ENCODE results near the gene MACROD2.

DNA sequence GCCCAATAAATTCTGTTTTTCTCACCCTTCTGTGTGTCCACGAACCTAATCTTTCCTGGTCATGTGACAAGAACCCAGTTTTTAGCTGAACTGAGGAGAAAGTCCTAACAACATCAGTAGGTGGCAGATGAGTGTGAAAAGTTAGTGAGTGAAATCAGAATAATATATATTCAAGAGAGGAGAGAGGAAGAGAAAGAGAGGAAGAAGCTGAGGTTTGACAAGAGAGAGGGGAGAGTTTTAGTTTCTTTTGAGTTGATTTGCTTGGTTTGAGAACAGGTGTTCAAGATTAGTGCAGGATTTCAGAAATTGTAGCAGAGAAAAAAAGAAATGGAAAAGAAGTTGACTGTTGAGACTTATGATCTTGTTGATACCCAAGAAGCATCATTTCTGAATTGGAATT, 1272.6 kb downstream of the MACROD2 start:
- TF ChIP-seq POLR2A (IDR thresholded peaks at IDR 0.05; ENCODE audit: low read depth, low read length): no peak
- no peak for TF ChIP-seq SPI1 (IDR thresholded peaks at IDR 0.05; ENCODE audit: low read depth, low read length)
- no peak for TF ChIP-seq POLR2AphosphoS5 (IDR thresholded peaks at IDR 0.05; ENCODE audit: low read depth, low read length)
- no peak for TF ChIP-seq TAF1 (IDR thresholded peaks at IDR 0.05; ENCODE audit: low read depth, low read length)
- TF ChIP-seq PAX5 (IDR thresholded peaks at IDR 0.05; ENCODE audit: insufficient read depth, low read length, severe bottlenecking): no peak
- no peak for TF ChIP-seq POU2F2 (IDR thresholded peaks at IDR 0.05; ENCODE audit: low read depth, low read length)
